SK-N-SH (cell line): ENCODE measurements around the gene PLA2G6. TPM values are rescaled to one million over a fixed set of nuclear protein-coding genes. Genes with fewer than 3 reads are reported as not detected.

ENCODE experiments used
- CTCF ChIA-PET: fragments of 300-600, 350-600 bp; formaldehyde crosslinking; extraction: SDS; loops from one replicate; lab custom pipeline; 2021; lab: Yijun Ruan, JAX
- POLR2A ChIA-PET: fragments of 350-600 bp; sonication (Branson Sonifier 250); formaldehyde crosslinking; extraction: SDS; loops from one replicate; lab custom pipeline; 2020; ENCODE audit warnings: antibody characterized with exemption, inconsistent platforms; lab: Yijun Ruan, JAX
- DNase-seq: peaks from one replicate; pipeline ENCODE4 v3.0.0; 2012
- H2AFZ ChIP-seq: fragments of 200-600 bp; sonication (generic); 2 replicates; pipeline ENCODE4 v1.8.1; 2016; ENCODE audit warnings: antibody characterized with exemption, mild to moderate bottlenecking, low read depth
- H3F3A ChIP-seq: fragments of 200-600 bp; sonication (generic); replicated peaks from 2 replicates; pipeline ENCODE3; 2016; ENCODE audit warnings: antibody characterized with exemption, mild to moderate bottlenecking; ENCODE audit not compliant: insufficient read depth
- H3K27ac ChIP-seq, 2 experiments: fragments of 200-500 bp in 1 of 2; fragments of 200-600 bp in 1 of 2; sonication (Bioruptor generic) in 1 of 2; sonication (generic), shearing (Covaris generic) in 1 of 2; 2 replicates each; pipeline versions ENCODE4 v1.5.1 to v1.6.1; 2014 to 2016; ENCODE audit warnings: low read depth in 2 of 2, inconsistent platforms in 1 of 2, low read length in 1 of 2, mild to moderate bottlenecking in 1 of 2, mixed read lengths in 1 of 2
- H3K27me3 ChIP-seq: fragments of 200-600 bp; sonication (generic), shearing (Covaris generic); 2 replicates; pipeline ENCODE4 v1.6.1; 2016; ENCODE audit warnings: mixed run types; ENCODE audit not compliant: insufficient read depth
- H3K36me3 ChIP-seq, 2 experiments: fragments of 200-500 bp in 1 of 2; fragments of 200-600 bp in 1 of 2; sonication (Bioruptor generic) in 1 of 2; sonication (generic) in 1 of 2; replicated peaks in 1 of 2; 2 replicates each; pipeline versions ENCODE3 to v1.5.1; 2014 to 2016; ENCODE audit warnings: low read length in 1 of 2, mild to moderate bottlenecking in 1 of 2; ENCODE audit not compliant: insufficient read depth in 2 of 2, control insufficient read depth in 1 of 2
- H3K4me1 ChIP-seq, 2 experiments: fragments of 200-500 bp in 1 of 2; fragments of 200-600 bp in 1 of 2; sonication (Bioruptor generic) in 1 of 2; sonication (generic), shearing (Covaris generic) in 1 of 2; 2 replicates each; pipeline versions ENCODE4 v1.5.1 to v1.6.1; 2014 to 2016; ENCODE audit warnings: low read depth in 1 of 2, low read length in 1 of 2, mixed run types in 1 of 2; ENCODE audit not compliant: insufficient read depth in 2 of 2, control insufficient read depth in 1 of 2
- H3K4me2 ChIP-seq: fragments of 200-600 bp; sonication (generic), shearing (Covaris generic); 2 replicates; pipeline ENCODE4 v1.6.1; 2017; ENCODE audit warnings: mixed run types
- H3K4me3 ChIP-seq, 2 experiments: fragments of 200-500 bp in 1 of 2; fragments of 200-600 bp in 1 of 2; sonication (Bioruptor generic) in 1 of 2; sonication (generic), shearing (Covaris generic) in 1 of 2; 2 replicates each; pipeline versions ENCODE4 v1.5.1 to v1.8.1; 2014 to 2016; ENCODE audit warnings: low read depth in 2 of 2, inconsistent platforms in 1 of 2, low read length in 1 of 2, mild to moderate bottlenecking in 1 of 2, mixed read lengths in 1 of 2, moderate library complexity in 1 of 2
- H3K79me2 ChIP-seq: fragments of 200-600 bp; sonication (generic); 2 replicates; pipeline ENCODE4 v1.8.1; 2017; ENCODE audit warnings: mild to moderate bottlenecking; ENCODE audit not compliant: insufficient read depth
- H3K9ac ChIP-seq: fragments of 200-600 bp; sonication (generic); 2 replicates; pipeline ENCODE4 v1.6.1; 2017; ENCODE audit warnings: mixed run types
- H3K9me2 ChIP-seq: fragments of 200-600 bp; sonication (generic); 2 replicates; pipeline ENCODE4 v1.6.1; 2017; ENCODE audit warnings: mixed run types
- H3K9me3 ChIP-seq: fragments of 200-600 bp; sonication (generic); 2 replicates; pipeline ENCODE4 v1.6.1; 2017; ENCODE audit warnings: mixed run types, mild to moderate bottlenecking, moderate library complexity
- H4K20me1 ChIP-seq: fragments of 200-600 bp; sonication (generic); 2 replicates; pipeline ENCODE4 v1.6.1; 2017; ENCODE audit warnings: mild to moderate bottlenecking, mixed run types; ENCODE audit not compliant: insufficient read depth
- CHD2 ChIP-seq: fragments of 150-350 bp; IDR thresholded peaks from 2 replicates; pipeline ENCODE4 v1.6.1; 2018; ENCODE audit warnings: low read length; ENCODE audit not compliant: partially characterized antibody
- ELF1 ChIP-seq: IDR thresholded peaks from 2 replicates; pipeline ENCODE4 v1.4.0; 2012
- FOXJ3 ChIP-seq: sonication (generic); formaldehyde crosslinking; IDR thresholded peaks from 2 replicates; pipeline ENCODE4 v1.5.1; 2020; ENCODE audit warnings: mild to moderate bottlenecking, missing genetic modification reagents
- IRF3 ChIP-seq: fragments of 150-350 bp; IDR thresholded peaks from 2 replicates; pipeline ENCODE4 v1.6.1; 2016; ENCODE audit warnings: mild to moderate bottlenecking, low read depth, low read length
- JUND ChIP-seq: IDR thresholded peaks from 2 replicates; pipeline ENCODE4 v1.4.0; 2012
- MAX ChIP-seq: IDR thresholded peaks from 2 replicates; pipeline ENCODE4 v1.4.0; 2012; ENCODE audit warnings: low read depth
- MXI1 ChIP-seq: IDR thresholded peaks from 2 replicates; pipeline ENCODE4 v1.6.1; 2012; ENCODE audit warnings: mild to moderate bottlenecking, low read depth, low read length, improper control_type of control experiment
- PBX3 ChIP-seq: IDR thresholded peaks from 2 replicates; pipeline ENCODE4; 2012
- POLR2AphosphoS5 ChIP-seq: IDR thresholded peaks from 2 replicates; pipeline ENCODE4 v1.6.1; 2012; ENCODE audit warnings: low read depth, low read length
- RCOR1 ChIP-seq: fragments of 150-350 bp; IDR thresholded peaks from 2 replicates; pipeline ENCODE4 v1.6.1; 2017; ENCODE audit warnings: antibody characterized with exemption, low read length
- TAF1 ChIP-seq: IDR thresholded peaks from 2 replicates; pipeline ENCODE4 v1.6.1; 2012; ENCODE audit warnings: low read depth, mild to moderate bottlenecking, low read length, moderate library complexity, borderline replicate concordance
- TCF12 ChIP-seq: IDR thresholded peaks from 2 replicates; pipeline ENCODE4 v1.4.0; 2012
- USF1 ChIP-seq: IDR thresholded peaks from 2 replicates; pipeline ENCODE4 v1.4.0; 2012; ENCODE audit warnings: low read depth, borderline replicate concordance
- USF2 ChIP-seq: fragments of 150-350 bp; IDR thresholded peaks from 2 replicates; pipeline ENCODE4 v1.6.1; 2017; ENCODE audit warnings: antibody characterized with exemption, low read length, low read depth, borderline replicate concordance
- ZBTB33 ChIP-seq: IDR thresholded peaks from 2 replicates; pipeline ENCODE4 v1.4.0; 2012; ENCODE audit warnings: low read depth, borderline replicate concordance
- WGBS: methylation state at CpG from one replicate; pipeline ENCODE4 v1.1.6; 2017; ENCODE audit warnings: low lambda C conversion rate; 5-methylcytosine and 5-hydroxymethylcytosine counted together
- polyA plus RNA-seq, 3 experiments: library from polyadenylated mRNA; depleted of rRNA; stranded (reverse); fragments of >200 nt; gene quantifications; 2 replicates each; pipeline ENCODE4 v1.2.3, GENCODE V29; 2012

The PLA2G6 gene
- polyA plus RNA-seq, 1 of the 3 experiments (the other 2 are of a cell fraction), result 10.5 TPM

- Histone ChIP-seq H3F3A (no peaks in the 10 kb centered on the region), H3K79me2 (no peaks in the 10 kb centered on the region), H4K20me1 (no peaks in the 10 kb centered on the region), H3K9me2 (no peaks in the 10 kb centered on the region)
- TF ChIP-seq USF2, result no peak
- no peak for TF ChIP-seq RCOR1
- TF ChIP-seq MAX, result no peak
- TF ChIP-seq USF1, result no peak
- no peak for TF ChIP-seq TCF12
- no peak for TF ChIP-seq PBX3
- TF ChIP-seq IRF3, result no peak
- no peak for TF ChIP-seq FOXJ3 (CRISPR knock-in tag)
- TF ChIP-seq, all 33 proteins: peak for 0
- no peaks in the 10 kb centered on the region for H3K9me3 ChIP-seq
- no CpG with 5 or more reads among the region's 19 CpGs for WGBS
- H3K27me3 ChIP-seq, result no peaks in the 10 kb centered on the region
- H3K27ac ChIP-seq, result no peak within 1 kb of the TSS
- H3K36me3 ChIP-seq, result no peaks in the 10 kb centered on the region
- no peak within 1 kb of the TSS for H3K9ac ChIP-seq
- no peak within 1 kb of the TSS for H2AFZ ChIP-seq
- ChIA-PET CTCF (interaction anchor here (1.3 kb wide), 1 partner anchor 10 kb away, joined by 4 read pairs; no protein-coding TSS in a partner anchor), POLR2A (no interaction called here)
- H3K4me2 ChIP-seq, result no peak within 1 kb of the TSS
- no peak for DNase-seq
- no peak within 1 kb of the TSS for H3K4me3 ChIP-seq
- no peaks in the 10 kb centered on the region; a peak in 1 of 4 replicates for H3K4me1 ChIP-seq
Observed at GRCh38 chr22:38110008-38110862, 71.4 kb downstream of the PLA2G6 start, which contains the start of gene BAIAP2L2. BAIAP2L2 (minus strand) TSS chr22:38110684; CDS start chr22:38110525, 159 bp downstream.

- POLR2A ChIA-PET, result no interaction called here
- no peak for DNase-seq
- WGBS, result 94% methylated on average over 5 of the region's 22 CpGs
- no peak overlapping the region for H3K27ac ChIP-seq
- no peaks in the 10 kb centered on the region for H3K9me2 ChIP-seq
- CTCF ChIA-PET, result interaction anchor here (1.3 kb wide), 1 partner anchor 9 kb away, joined by 4 read pairs; no protein-coding TSS in a partner anchor
- H3K36me3 ChIP-seq, result no peaks in the 10 kb centered on the region
- H3K4me3 ChIP-seq, result no peak overlapping the region
- H4K20me1 ChIP-seq, result no peaks in the 10 kb centered on the region
- H3K4me2 ChIP-seq, result no peak overlapping the region
- no peak overlapping the region for H2AFZ ChIP-seq
- H3K9ac ChIP-seq, result no peak overlapping the region
- no peaks in the 10 kb centered on the region for H3K9me3 ChIP-seq
- H3K4me1 ChIP-seq, result no peaks in the 10 kb centered on the region; a peak in 1 of 4 replicates
- no peaks in the 10 kb centered on the region for H3F3A ChIP-seq
- H3K27me3 ChIP-seq, result no peaks in the 10 kb centered on the region
- H3K79me2 ChIP-seq, result no peaks in the 10 kb centered on the region
- TF ChIP-seq FOXJ3 (CRISPR knock-in tag) (no peak), JUND (no peak), TAF1 (no peak), MAX (no peak), USF2 (no peak), ZBTB33 (no peak), POLR2AphosphoS5 (no peak), ELF1 (no peak), CHD2 (no peak), MXI1 (no peak), IRF3 (no peak)
Observed at GRCh38 chr22:38109371-38110001, 72.1 kb downstream of the PLA2G6 start.
